GM10248 (cell line): ENCODE results near the gene IL10RB.
"Not testable (repeated sequence)": the region's sequence is repeated elsewhere in the genome, so short reads cannot be mapped to it uniquely, and the experiment has no call there.

ENCODE experiments used
- CTCF ChIA-PET: fragments of 300-600 bp; sonication (Branson Sonifier 250); formaldehyde crosslinking; extraction: SDS; loops from one replicate; lab custom pipeline; 2021; ENCODE audit warnings: antibody characterized with exemption; lab: Yijun Ruan, JAX
- POLR2A ChIA-PET: fragments of 350-650 bp; sonication (Branson Sonifier 250); formaldehyde crosslinking; extraction: SDS; loops from one replicate; lab custom pipeline; 2020; ENCODE audit warnings: antibody characterized with exemption; lab: Yijun Ruan, JAX
- DNase-seq: peaks from one replicate; pipeline ENCODE4 v3.0.0; 2012; ENCODE audit errors: extremely low spot score
- CTCF ChIP-seq: IDR thresholded peaks from 2 replicates; pipeline ENCODE4 v1.5.1; 2012; ENCODE audit warnings: mild to moderate bottlenecking, low read depth; ENCODE audit errors: extremely low read depth, missing control alignments, control extremely low read depth

The IL10RB gene

DNA sequence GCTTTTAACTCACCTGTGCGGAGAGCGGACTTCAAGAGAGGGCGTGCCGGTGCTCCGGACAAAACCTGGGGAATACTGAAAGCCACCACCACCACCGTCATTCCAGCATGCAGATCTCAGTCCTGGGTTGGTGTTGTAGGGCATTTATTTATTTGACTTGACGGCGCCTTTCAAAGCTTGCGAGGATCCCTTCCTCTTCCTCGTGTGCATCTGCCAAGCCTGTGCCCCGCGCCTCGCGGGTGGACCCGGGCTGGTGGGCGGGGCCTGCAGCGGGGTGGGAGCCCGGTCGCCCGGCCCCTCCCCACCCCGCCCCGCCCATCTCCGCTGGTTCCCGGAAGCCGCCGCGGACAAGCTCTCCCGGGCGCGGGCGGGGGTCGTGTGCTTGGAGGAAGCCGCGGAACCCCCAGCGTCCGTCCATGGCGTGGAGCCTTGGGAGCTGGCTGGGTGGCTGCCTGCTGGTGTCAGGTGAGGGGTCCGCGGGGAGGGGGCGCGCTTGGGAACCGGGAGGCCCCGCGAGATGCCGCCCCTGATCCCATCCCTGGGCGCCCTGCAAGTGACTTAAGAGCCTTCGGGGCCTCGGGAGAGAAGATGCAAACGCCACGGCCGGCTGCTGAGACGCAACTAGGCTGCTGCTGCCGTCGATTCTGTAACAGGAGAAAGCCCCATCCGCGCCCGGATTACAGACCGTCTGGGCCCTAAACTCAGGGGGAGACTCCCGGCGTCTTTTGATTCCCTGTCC is at the start of gene IL10RB:
IL10RB (plus strand) TSS at position 318 of the 739 bp plus-strand sequence; CDS start at position 417, 99 bp downstream.
- ChIA-PET POLR2A (interaction anchor here (0.6 to 1.1 kb wide), 4 partner anchors 28 to 609 kb away, joined by 3 read pairs; partner anchors contain the start of gene SYNJ1), CTCF (interaction anchor here (1.0 to 3.0 kb wide), 8 partner anchors 10 to 340 kb away, joined by 3 to 14 read pairs (median 5); no protein-coding TSS in a partner anchor)
- DNase-seq: peak; percentile 89
- TF ChIP-seq CTCF: no peak

GRCh38 chr21:33217138-33217520 is 49.0 kb upstream of the IL10RB start:
- DNase-seq: no peak
- ChIA-PET CTCF (interaction anchor here (0.9 to 1.2 kb wide), 4 partner anchors 17 to 110 kb away, joined by 3 to 4 read pairs (median 3); no protein-coding TSS in a partner anchor), POLR2A (interaction anchor here (0.6 kb wide), 1 partner anchor 1980 kb away, joined by 4 read pairs; no protein-coding TSS in a partner anchor)
- no peak for TF ChIP-seq CTCF

DNA sequence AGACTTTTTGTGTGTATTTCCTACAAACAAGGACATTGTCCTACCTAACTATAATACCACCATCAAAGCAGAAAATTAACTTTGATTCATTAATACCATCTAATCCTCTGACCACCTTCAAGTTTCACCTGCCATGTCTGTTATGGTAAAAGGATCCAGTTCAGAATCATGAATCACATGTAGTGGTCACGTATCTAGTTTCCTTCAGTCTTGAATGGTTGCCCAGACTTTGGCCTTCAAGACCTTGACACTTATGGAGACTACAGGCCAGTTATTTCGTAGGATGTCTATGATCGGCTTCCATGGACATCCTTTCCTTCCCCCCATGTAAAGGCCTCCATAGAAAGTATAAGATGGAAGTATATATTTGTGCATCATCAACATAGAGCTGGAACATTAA is 46.9 kb upstream of the IL10RB start:
- TF ChIP-seq CTCF: no peak
- DNase-seq: no peak
- POLR2A ChIA-PET: interaction anchor here (0.6 kb wide), 1 partner anchor 187 kb away, joined by 8 read pairs; no protein-coding TSS in a partner anchor
- CTCF ChIA-PET: interaction anchor here (1.1 to 1.5 kb wide), 4 partner anchors 11 to 227 kb away, joined by 3 to 4 read pairs (median 3); partner anchors contain the start of gene IFNAR2

DNA sequence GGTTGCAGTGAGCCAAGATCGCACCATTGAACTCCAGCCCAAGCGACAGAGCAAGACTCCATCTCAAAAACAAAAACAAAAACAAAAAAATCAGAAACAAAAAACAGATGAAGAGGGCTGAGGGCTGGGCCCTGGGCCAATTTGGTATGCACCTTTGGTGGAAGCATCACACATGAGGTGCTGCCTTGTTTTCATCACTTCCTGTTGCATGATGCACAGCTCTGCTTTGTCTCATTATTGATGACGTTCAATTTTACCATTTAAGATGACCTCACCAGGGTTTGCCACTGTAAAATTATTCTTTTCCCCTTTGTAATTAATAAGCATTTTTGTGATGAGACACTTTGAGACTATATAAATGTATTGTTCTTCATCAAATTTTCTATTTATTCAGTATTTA is 46.2 kb upstream of the IL10RB start:
- no peak for TF ChIP-seq CTCF
- ChIA-PET CTCF (interaction anchor here (1.3 kb wide), 1 partner anchor 10 kb away, joined by 4 read pairs; the partner anchor contains the start of gene IFNAR2), POLR2A (no interaction called here)
- no peak for DNase-seq

DNA sequence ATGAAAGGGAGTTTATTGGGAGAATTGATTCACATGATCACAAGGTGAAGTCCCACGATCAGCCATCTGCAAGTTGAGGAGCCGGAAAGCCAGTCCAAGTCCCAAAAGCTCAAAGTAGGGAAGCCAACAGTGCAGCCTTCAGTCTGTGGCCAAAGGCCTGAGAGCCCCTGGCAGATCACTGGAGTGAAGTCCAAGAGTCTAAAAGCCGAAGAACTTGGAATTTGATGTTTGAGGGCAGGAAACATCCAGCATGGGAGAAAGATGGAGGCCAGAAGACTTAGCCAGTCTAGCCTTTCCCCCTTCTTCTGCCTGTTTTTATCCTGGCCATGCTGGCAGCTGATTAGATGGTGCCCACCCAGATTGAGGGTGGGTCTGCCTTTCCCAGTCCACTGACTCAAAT is 40.8 kb upstream of the IL10RB start:
- CTCF ChIA-PET: interaction anchor here (0.9 to 1.4 kb wide), 3 partner anchors 13 to 220 kb away, joined by 3 to 5 read pairs (median 3); no protein-coding TSS in a partner anchor

GRCh38 chr21:33228455-33228854 is 37.7 kb upstream of the IL10RB start:
- POLR2A ChIA-PET: no interaction called here
- no peak for DNase-seq
- CTCF ChIA-PET: interaction anchor here (2.0 kb wide), 1 partner anchor 31 kb away, joined by 4 read pairs; no protein-coding TSS in a partner anchor
- TF ChIP-seq CTCF: no peak

More for the DNA sequence above, 40.8 kb upstream of the IL10RB start:
- POLR2A ChIA-PET, DNase-seq: not testable (repeated sequence)
